Right forelimb (tissue), 1 donor: ENCODE results near the gene SLC11A2.
"Not testable (repeated sequence)": the region's sequence is repeated elsewhere in the genome, so short reads cannot be mapped to it uniquely, and the experiment has no call there.

Experiments used
- DNase-seq: peaks from one replicate; pipeline ENCODE4 v3.0.0-alpha.2; 2018

SLC11A2 gene

GRCh38 chr12:51025338-51025835, 797 bp downstream of the SLC11A2 start:
- no peak for DNase-seq

- no peak for DNase-seq
Measured at GRCh38 chr12:51023625-51024382, 2.4 kb downstream of the SLC11A2 start.

GRCh38 chr12:51021694-51022093, 4.5 kb downstream of the SLC11A2 start:
- DNase-seq: no peak

GRCh38 chr12:51020448-51021182, 5.6 kb downstream of the SLC11A2 start:
- DNase-seq: no peak

GRCh38 chr12:51019927-51020326, 6.3 kb downstream of the SLC11A2 start:
- no peak for DNase-seq

- DNase-seq: no peak
Measured at GRCh38 chr12:51018956-51019355, 7.2 kb downstream of the SLC11A2 start.

GRCh38 chr12:51017452-51017851, 8.7 kb downstream of the SLC11A2 start:
- DNase-seq: no peak

- not testable (repeated sequence) for DNase-seq
Measured at GRCh38 chr12:51014467-51014866, 11.7 kb downstream of the SLC11A2 start.

GRCh38 chr12:51013441-51013840, 12.7 kb downstream of the SLC11A2 start:
- no peak for DNase-seq

- no peak for DNase-seq
Measured at GRCh38 chr12:51012570-51013236, 13.5 kb downstream of the SLC11A2 start.

GRCh38 chr12:51011955-51012354, 14.2 kb downstream of the SLC11A2 start:
- DNase-seq: no peak

GRCh38 chr12:51009056-51009440, 17.1 kb downstream of the SLC11A2 start:
- DNase-seq: no peak

GRCh38 chr12:51008329-51009055, 17.7 kb downstream of the SLC11A2 start:
- no peak for DNase-seq

GRCh38 chr12:51005671-51006070, 20.5 kb downstream of the SLC11A2 start:
- DNase-seq: no peak

- no peak for DNase-seq
Measured at GRCh38 chr12:51005030-51005429, 21.2 kb downstream of the SLC11A2 start.

GRCh38 chr12:51004504-51004903, 21.7 kb downstream of the SLC11A2 start:
- no peak for DNase-seq

- DNase-seq: no peak
Measured at GRCh38 chr12:51001799-51002198, 24.4 kb downstream of the SLC11A2 start.

GRCh38 chr12:51000245-51000644, 25.9 kb downstream of the SLC11A2 start:
- no peak for DNase-seq

- DNase-seq: no peak
Measured at GRCh38 chr12:50999093-50999492, 27.1 kb downstream of the SLC11A2 start.

GRCh38 chr12:50992819-50993218, 33.4 kb downstream of the SLC11A2 start:
- DNase-seq: no peak

GRCh38 chr12:50991291-50991690, 34.9 kb downstream of the SLC11A2 start:
- no peak for DNase-seq

- DNase-seq: no peak
Measured at GRCh38 chr12:50990791-50991190, 35.4 kb downstream of the SLC11A2 start.

GRCh38 chr12:50990147-50990727, 35.9 kb downstream of the SLC11A2 start:
- DNase-seq: no peak
